CD4-positive, alpha-beta T cell (primary cell): Measurements from ENCODE around the gene PEDS1. TPM values are rescaled to one million over a fixed set of nuclear protein-coding genes. Genes with fewer than 3 reads are reported as not detected.
A peak's percentile ranks its signal among the peaks of the same experiment; 100 is the strongest.

ENCODE experiments used
- ATAC-seq: fragments of 200-7000 bp; cut with Tn5 transposase; one replicate; pipeline ENCODE4 v1.10.0; 2022; ENCODE audit warnings: mild to moderate bottlenecking; ENCODE audit not compliant: poor library complexity
- CTCF ChIA-PET: fragments of 350-600 bp; sonication (Branson Sonifier 250); formaldehyde crosslinking; loops from one replicate; lab custom pipeline; 2021; ENCODE audit warnings: antibody characterized with exemption, inconsistent platforms; lab: Charles Lee
- POLR2A ChIA-PET: fragments of 350-600 bp; sonication (Branson Sonifier 250); formaldehyde crosslinking; loops from one replicate; lab custom pipeline; 2021; ENCODE audit warnings: antibody characterized with exemption, inconsistent platforms; lab: Charles Lee
- DNase-seq, 14 experiments: peaks; one replicate each; pipeline ENCODE4 v3.0.0-alpha.2; 2013 to 2020; ENCODE audit warnings: mixed read lengths in 2 of 14
- H3K27ac ChIP-seq, 2 donors: one replicate each; pipeline versions ENCODE4 v1.5.1 to v1.7.0; 2013; ENCODE audit warnings: low read length in 2 of 2, low read depth in 1 of 2, mild to moderate bottlenecking in 1 of 2
- H3K27me3 ChIP-seq, 2 experiments: 1 replicate in 1 of 2; 2 replicates in 1 of 2; pipeline versions ENCODE4 v1.6.1 to v1.7.0; 2013; ENCODE audit warnings: low read length in 2 of 2, control low read depth in 1 of 2, mild to moderate bottlenecking in 1 of 2, moderate library complexity in 1 of 2; ENCODE audit not compliant: insufficient read depth in 2 of 2, control insufficient read depth in 1 of 2
- H3K36me3 ChIP-seq: one replicate; pipeline ENCODE4 v1.6.1; 2013; ENCODE audit warnings: low read length, control low read depth; ENCODE audit not compliant: insufficient read depth
- H3K4me1 ChIP-seq: one replicate; pipeline ENCODE4 v1.6.1; 2013; ENCODE audit warnings: low read length, control low read depth; ENCODE audit not compliant: insufficient read depth
- H3K4me3 ChIP-seq: one replicate; pipeline ENCODE4 v1.5.1; 2013; ENCODE audit warnings: mild to moderate bottlenecking, low read length, moderate library complexity
- H3K9me3 ChIP-seq, 2 experiments: 1 replicate in 1 of 2; 2 replicates in 1 of 2; pipeline versions ENCODE4 v1.6.1 to v1.7.0; 2013; ENCODE audit warnings: low read length in 2 of 2, mild to moderate bottlenecking in 2 of 2, control low read depth in 1 of 2, moderate library complexity in 1 of 2; ENCODE audit not compliant: control insufficient read depth in 1 of 2, insufficient read depth in 1 of 2
- H3K27ac Mint-ChIP-seq: one replicate; pipeline ENCODE4 v1.8.0; 2020; ENCODE audit warnings: mixed read lengths
- H3K27me3 Mint-ChIP-seq: one replicate; pipeline ENCODE4 v1.8.0; 2021; ENCODE audit warnings: mixed read lengths
- H3K36me3 Mint-ChIP-seq: one replicate; pipeline ENCODE4 v1.8.0; 2021; ENCODE audit warnings: low read depth, mixed read lengths
- H3K4me1 Mint-ChIP-seq: one replicate; pipeline ENCODE4 v1.8.0; 2021; ENCODE audit warnings: low read depth, mixed read lengths
- H3K4me3 Mint-ChIP-seq: one replicate; pipeline ENCODE4 v1.8.0; 2020; ENCODE audit warnings: mild to moderate bottlenecking, mixed read lengths
- H3K9me3 Mint-ChIP-seq: one replicate; pipeline ENCODE4 v1.8.0; 2020; ENCODE audit warnings: mixed read lengths
- CTCF ChIP-seq: fragments of 200-600 bp; IDR thresholded peaks from one replicate; pipeline ENCODE4 v1.8.0; 2022; ENCODE audit warnings: antibody characterized with exemption, mild to moderate bottlenecking
- intact Hi-C, 2 experiments: fragments of 100-400 bp; cut with DNase I in 1 of 2; cut with micrococcal nuclease in 1 of 2; formaldehyde crosslinking; loops; one replicate each; pipeline versions ENCODE4 v1.15.1 to v1.9.0; 2023 to 2025; cut with DNase I, micrococcal nuclease
- total RNA-seq, 174 experiments: library from RNA in 2 of 174; stranded (reverse) in 2 of 174; gene quantifications; one replicate each; pipeline ENCODE4 v1.2.3 and lab custom pipeline; 2021 to 2026

Gene PEDS1
- total RNA-seq, 2 experiments from 2014 or later = 21.3 to 21.9 TPM

GRCh38 chr20:50116368-50116999 is 37.0 kb downstream of the PEDS1 start:
- Histone ChIP-seq H3K27me3 (no peaks in the 10 kb centered on the region), H3K36me3 (no peaks in the 10 kb centered on the region), H3K9me3 (no peaks in the 10 kb centered on the region), H3K27ac (no peak overlapping the region), H3K4me1 (peaks cover 49% of the 10 kb centered on the region), H3K4me3 (peak overlapping the region; percentile 58)
- CTCF ChIA-PET = interaction anchor here (0.9 to 1.8 kb wide), 6 partner anchors 36 to 137 kb away, joined by 3 to 16 read pairs (median 6); partner anchors contain the start of gene PEDS1
- POLR2A ChIA-PET = interaction anchor here (1.0 to 5.8 kb wide), 17 partner anchors 11 to 678 kb away, joined by 3 to 47 read pairs (median 5); partner anchors contain the start of genes BCAS4, CEBPB, PEDS1 and PTPN1
- no peak for ATAC-seq
- Mint-ChIP-seq H3K4me1 (peaks cover 53% of the 10 kb centered on the region), H3K27ac (peak overlapping the region; percentile 85), H3K36me3 (peaks cover 6% of the 10 kb centered on the region), H3K27me3 (no peaks in the 10 kb centered on the region), H3K4me3 (peak overlapping the region; percentile 92), H3K9me3 (no peaks in the 10 kb centered on the region)
- DNase-seq = no peak
- TF ChIP-seq CTCF = no peak
- intact Hi-C loops = loop anchor here (2.0 to 10.0 kb wide), 5 partner anchors 302 to 818 kb away; partner anchors contain the start of genes PARD6B (in 2 of the 2), ADNP (in 1 of the 2) and SLC9A8 (in 1 of the 2)

DNA sequence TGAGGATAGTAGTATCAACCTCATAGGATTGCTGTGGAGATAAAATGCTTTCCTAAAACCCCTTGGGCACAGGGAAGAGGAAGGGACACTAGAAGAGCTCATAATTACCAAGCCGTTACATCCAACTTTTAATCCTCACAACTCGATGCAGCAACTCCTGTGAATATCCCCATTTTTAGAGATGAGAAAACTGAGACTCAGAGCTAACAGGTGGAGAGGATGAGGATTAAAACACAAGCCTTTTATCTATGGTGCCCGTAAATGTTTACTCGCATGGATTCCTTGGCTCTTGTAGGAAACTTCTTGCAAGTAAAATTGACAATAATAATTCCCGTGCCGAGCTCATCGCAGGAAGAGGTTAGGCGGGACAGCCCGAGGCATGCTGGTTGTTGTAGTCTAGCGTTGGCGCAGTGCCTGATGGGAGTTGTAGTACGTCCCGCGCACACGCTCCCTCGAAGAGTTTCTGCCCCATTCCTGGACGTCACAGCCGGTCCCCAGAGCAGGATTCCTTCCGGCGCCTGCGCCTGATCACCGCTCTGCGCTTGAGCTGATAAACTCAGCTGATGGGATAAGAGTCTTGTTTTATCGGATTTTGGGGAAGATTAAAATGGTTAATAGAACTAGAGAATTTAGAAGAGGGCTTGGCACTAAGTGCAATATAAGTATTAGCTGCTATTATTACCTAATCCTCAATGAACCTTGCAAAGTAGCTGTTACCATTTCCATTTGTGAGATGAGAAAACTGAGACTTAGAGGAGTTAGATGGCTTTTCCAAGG is 37.7 kb downstream of the PEDS1 start:
- Histone ChIP-seq H3K4me3 (peak overlapping the region; percentile 58), H3K4me1 (peaks cover 53% of the 10 kb centered on the region), H3K27ac (no peak overlapping the region), H3K9me3 (no peaks in the 10 kb centered on the region), H3K27me3 (no peaks in the 10 kb centered on the region), H3K36me3 (no peaks in the 10 kb centered on the region)
- no peaks in the 10 kb centered on the region for H3K27me3 Mint-ChIP-seq
- TF ChIP-seq CTCF = no peak
- ChIA-PET CTCF (interaction anchor here (0.9 to 1.8 kb wide), 7 partner anchors 37 to 137 kb away, joined by 3 to 16 read pairs (median 6); partner anchors contain the start of gene PEDS1), POLR2A (interaction anchor here (1.0 to 5.8 kb wide), 17 partner anchors 10 to 679 kb away, joined by 3 to 47 read pairs (median 5); partner anchors contain the start of genes BCAS4, CEBPB, PEDS1 and PTPN1)
- H3K9me3 Mint-ChIP-seq = no peaks in the 10 kb centered on the region
- intact Hi-C loops = loop anchor here (2.0 to 10.0 kb wide), 5 partner anchors 301 to 819 kb away; partner anchors contain the start of genes PARD6B (in 2 of the 2), ADNP (in 1 of the 2) and SLC9A8 (in 1 of the 2)
- peak overlapping the region; percentile 85 for H3K27ac Mint-ChIP-seq
- peak; percentile 83 for ATAC-seq
- peaks cover 53% of the 10 kb centered on the region for H3K4me1 Mint-ChIP-seq
- peak; percentile 82 to 97 (median 88) for DNase-seq
- H3K4me3 Mint-ChIP-seq = peak overlapping the region; percentile 92
- peaks cover 7% of the 10 kb centered on the region for H3K36me3 Mint-ChIP-seq

GRCh38 chr20:50115041-50115512 is 38.4 kb downstream of the PEDS1 start:
- DNase-seq (no peak), ATAC-seq (no peak)
- Histone ChIP-seq H3K27ac (no peak overlapping the region), H3K9me3 (no peaks in the 10 kb centered on the region), H3K4me3 (peak overlapping the region; percentile 58), H3K4me1 (peaks cover 60% of the 10 kb centered on the region), H3K36me3 (no peaks in the 10 kb centered on the region), H3K27me3 (no peaks in the 10 kb centered on the region)
- Mint-ChIP-seq H3K4me3 (peak overlapping the region; percentile 92), H3K27ac (peak overlapping the region; percentile 85), H3K9me3 (no peaks in the 10 kb centered on the region), H3K36me3 (peaks cover 14% of the 10 kb centered on the region), H3K27me3 (no peaks in the 10 kb centered on the region), H3K4me1 (peaks cover 59% of the 10 kb centered on the region)
- ChIA-PET CTCF (interaction anchor here (0.7 to 1.8 kb wide), 5 partner anchors 38 to 136 kb away, joined by 3 to 16 read pairs (median 8); partner anchors contain the start of gene PEDS1), POLR2A (interaction anchor here (1.0 to 5.8 kb wide), 15 partner anchors 9 to 680 kb away, joined by 3 to 47 read pairs (median 5); partner anchors contain the start of genes BCAS4, CEBPB, PEDS1 and PTPN1)
- intact Hi-C loops = loop anchor here (5.0 to 10.0 kb wide), 4 partner anchors 300 to 820 kb away; partner anchors contain the start of genes ADNP (in 1 of the 2), PARD6B (in 1 of the 2) and SLC9A8 (in 1 of the 2)
- TF ChIP-seq CTCF = no peak
